Rectal smooth muscle tissue (tissue), 1 donor: Measurements from ENCODE around the gene HYPK.

Experiments used
- H3K27ac ChIP-seq: one replicate; pipeline ENCODE4 v1.7.0; 2013; ENCODE audit warnings: low read depth, low read length, inconsistent platforms
- H3K27me3 ChIP-seq: one replicate; pipeline ENCODE4 v1.7.0; 2013; ENCODE audit warnings: low read length; ENCODE audit not compliant: control insufficient read depth, insufficient read depth
- H3K36me3 ChIP-seq: one replicate; pipeline ENCODE4 v1.7.0; 2013; ENCODE audit warnings: low read length; ENCODE audit not compliant: control insufficient read depth, insufficient read depth
- H3K4me1 ChIP-seq: one replicate; pipeline ENCODE4 v1.7.0; 2013; ENCODE audit warnings: low read length; ENCODE audit not compliant: control insufficient read depth, insufficient read depth
- H3K4me3 ChIP-seq: one replicate; pipeline ENCODE4 v1.7.0; 2013; ENCODE audit warnings: low read length
- H3K9ac ChIP-seq: one replicate; pipeline ENCODE4 v1.7.0; 2013; ENCODE audit warnings: low read length

HYPK gene

GRCh38 chr15:43777267-43777914 is 23.0 kb upstream of the HYPK start:
- H3K4me3 ChIP-seq: peak overlapping the region; percentile 80
- peak overlapping the region; percentile 51 for H3K9ac ChIP-seq
- no peaks in the 10 kb centered on the region for H3K4me1 ChIP-seq
- peaks cover 6% of the 10 kb centered on the region for H3K36me3 ChIP-seq
- no peaks in the 10 kb centered on the region for H3K27me3 ChIP-seq
- H3K27ac ChIP-seq: peak overlapping the region; percentile 74

- Histone ChIP-seq H3K27me3 (no peaks in the 10 kb centered on the region), H3K27ac (no peak overlapping the region), H3K4me3 (no peak overlapping the region)
Observed at GRCh38 chr15:43779016-43779415, 21.4 kb upstream of the HYPK start.

GRCh38 chr15:43789409-43789808 is 11.0 kb upstream of the HYPK start:
- no peak overlapping the region for H3K4me3 ChIP-seq
- H3K9ac ChIP-seq: no peak overlapping the region
- no peaks in the 10 kb centered on the region for H3K27me3 ChIP-seq
- H3K36me3 ChIP-seq: peaks cover 4% of the 10 kb centered on the region
- no peak overlapping the region for H3K27ac ChIP-seq
- peaks cover 8% of the 10 kb centered on the region for H3K4me1 ChIP-seq

More at GRCh38 chr15:43779016-43779415, 21.4 kb upstream of the HYPK start:
- Histone ChIP-seq H3K36me3 (peaks cover 4% of the 10 kb centered on the region), H3K9ac (no peak overlapping the region), H3K4me1 (no peaks in the 10 kb centered on the region)

GRCh38 chr15:43791993-43792760 is 8.2 kb upstream of the HYPK start, which contains the start of gene SERF2:
Gene SERF2 (plus strand): TSS chr15:43792320. CDS start chr15:43792377, 57 bp downstream.
- Histone ChIP-seq H3K36me3 (peaks cover 13% of the 10 kb centered on the region), H3K4me1 (peaks cover 13% of the 10 kb centered on the region), H3K4me3 (peak within 1 kb of the TSS; percentile 76), H3K9ac (peak within 1 kb of the TSS; percentile 99), H3K27me3 (no peaks in the 10 kb centered on the region), H3K27ac (peak within 1 kb of the TSS; percentile 93)

- H3K4me1 ChIP-seq: peaks cover 13% of the 10 kb centered on the region
Observed at GRCh38 chr15:43792761-43793476, 7.5 kb upstream of the HYPK start.

GRCh38 chr15:43793647-43794046 is 6.8 kb upstream of the HYPK start:
- H3K4me3 ChIP-seq: peak overlapping the region; percentile 76
- H3K9ac ChIP-seq: no peak overlapping the region
- H3K36me3 ChIP-seq: peaks cover 13% of the 10 kb centered on the region
- no peak overlapping the region for H3K27ac ChIP-seq
- no peaks in the 10 kb centered on the region for H3K27me3 ChIP-seq
- peaks cover 13% of the 10 kb centered on the region for H3K4me1 ChIP-seq

More at GRCh38 chr15:43792761-43793476, 7.5 kb upstream of the HYPK start:
- Histone ChIP-seq H3K27me3 (no peaks in the 10 kb centered on the region), H3K9ac (peak overlapping the region; percentile 99), H3K27ac (peak overlapping the region; percentile 93), H3K36me3 (peaks cover 13% of the 10 kb centered on the region), H3K4me3 (peak overlapping the region; percentile 76)

GRCh38 chr15:43794269-43795037 is 5.9 kb upstream of the HYPK start:
- no peak overlapping the region for H3K9ac ChIP-seq
- no peak overlapping the region for H3K27ac ChIP-seq

GRCh38 chr15:43795197-43795596 is 5.2 kb upstream of the HYPK start:
- Histone ChIP-seq H3K4me1 (peaks cover 19% of the 10 kb centered on the region), H3K27ac (no peak overlapping the region), H3K36me3 (peaks cover 16% of the 10 kb centered on the region), H3K4me3 (no peak overlapping the region), H3K27me3 (no peaks in the 10 kb centered on the region), H3K9ac (no peak overlapping the region)

More at GRCh38 chr15:43794269-43795037, 5.9 kb upstream of the HYPK start:
- Histone ChIP-seq H3K36me3 (peaks cover 16% of the 10 kb centered on the region), H3K4me3 (no peak overlapping the region), H3K4me1 (peaks cover 13% of the 10 kb centered on the region), H3K27me3 (no peaks in the 10 kb centered on the region)

GRCh38 chr15:43795997-43796396 is 4.4 kb upstream of the HYPK start:
- no peaks in the 10 kb centered on the region for H3K27me3 ChIP-seq
- no peak overlapping the region for H3K9ac ChIP-seq
- no peak overlapping the region for H3K4me3 ChIP-seq
- no peak overlapping the region for H3K27ac ChIP-seq
- peaks cover 20% of the 10 kb centered on the region for H3K4me1 ChIP-seq
- H3K36me3 ChIP-seq: peaks cover 16% of the 10 kb centered on the region

- peaks cover 16% of the 10 kb centered on the region for H3K36me3 ChIP-seq
- H3K4me1 ChIP-seq: peaks cover 25% of the 10 kb centered on the region
- no peak overlapping the region for H3K4me3 ChIP-seq
- H3K27ac ChIP-seq: no peak overlapping the region
- no peaks in the 10 kb centered on the region for H3K27me3 ChIP-seq
- no peak overlapping the region for H3K9ac ChIP-seq
Observed at GRCh38 chr15:43796566-43796965, 3.8 kb upstream of the HYPK start.

GRCh38 chr15:43799209-43799944 is 1.0 kb upstream of the HYPK start:
- no peak overlapping the region for H3K9ac ChIP-seq
- peaks cover 18% of the 10 kb centered on the region for H3K4me1 ChIP-seq
- H3K27ac ChIP-seq: peak overlapping the region; percentile 92
- peaks cover 13% of the 10 kb centered on the region for H3K36me3 ChIP-seq
- H3K4me3 ChIP-seq: peak overlapping the region; percentile 99
- no peaks in the 10 kb centered on the region for H3K27me3 ChIP-seq
